ENCODE data around the gene FOXD1. TPM values are rescaled to one million over a fixed set of nuclear protein-coding genes. Genes with fewer than 3 reads are reported as not detected.

FOXD1 gene
- total and polyA plus RNA-seq, 9 of the 15 experiments (the other 6 are each of a cell fraction or from before 2014, with no cell fraction given), result 0.03 to 0.40 (median 0.10) TPM; not detected in 4

- H3K9me3 ChIP-seq (replicated peaks; ENCODE audit: control insufficient read depth, insufficient read depth, low read depth, low read length), result no peaks in the 10 kb centered on the region; the same call in 1 of the 2 replicates
- no peak overlapping the region for H3K4me2 ChIP-seq (ENCODE audit: insufficient read depth, low read length)
- no TSS peak for BruUV-seq (replicated peaks)
- DNase-seq (ENCODE audit: extremely low read depth in 1 of 4, low spot score in 3 of 4), result no peak
- ATAC-seq, result no peak
- POLR2A ChIA-PET, result no interaction called here
- H3K27ac ChIP-seq (ENCODE audit: extremely low read depth, low read depth, low read length), result no peak overlapping the region
- peaks cover 0 to 20% of the 10 kb centered on the region in 2 experiments; a peak in 2 of 5 replicates for H3K4me1 ChIP-seq (replicated peaks in 1 of 2; ENCODE audit: control insufficient read depth in 2 of 2, insufficient read depth in 2 of 2, low read length in 2 of 2)
- CTCF ChIA-PET (ENCODE audit: low intra/inter-chr PET ratio), result no interaction called here
- WGBS (ENCODE audit: insufficient coverage, low coverage, missing lambda C conversion rate), result 0% methylated on average over 1 of the region's 1 CpG
- H3K79me2 ChIP-seq (ENCODE audit: control insufficient read depth, insufficient read depth, low read length), result no peaks in the 10 kb centered on the region
- H3K27me3 ChIP-seq (ENCODE audit: control insufficient read depth in 2 of 2, insufficient read depth in 2 of 2, low read length in 2 of 2), result peaks cover 58 to 59% of the 10 kb centered on the region in 2 experiments
- no peak overlapping the region for H3K9ac ChIP-seq (ENCODE audit: insufficient read depth in 1 of 2, low read depth in 2 of 2, low read length in 2 of 2)
- TF ChIP-seq MYC (IDR thresholded peaks at IDR 0.05; ENCODE audit: low read depth, low read length) (no peak), MYC (CRISPR knock-in tag; IDR thresholded peaks at IDR 0.05; ENCODE audit: borderline replicate concordance, low read depth) (no peak), IRF9 (tag; IDR thresholded peaks at IDR 0.05) (no peak), ZNF24 (IDR thresholded peaks at IDR 0.05) (no peak), NR3C1 (CRISPR knock-in tag; IDR thresholded peaks at IDR 0.05) (no peak), NFRKB (IDR thresholded peaks at IDR 0.05; ENCODE audit: low read depth) (no peak), RBM22 (IDR thresholded peaks at IDR 0.05; ENCODE audit: low read depth, low read length, poor library complexity, severe bottlenecking) (no peak), ATF3 (IDR thresholded peaks at IDR 0.05) (no peak), ATF3 (CRISPR knock-in tag; conservative IDR thresholded peaks at IDR 0.05) (no peak), CBX5 (IDR thresholded peaks at IDR 0.05; ENCODE audit: borderline replicate concordance, low read depth) (no peak), CBX2 (IDR thresholded peaks at IDR 0.05; ENCODE audit: insufficient read depth, low read length, poor library complexity, severe bottlenecking) (no peak), ZBTB7A (IDR thresholded peaks at IDR 0.05; ENCODE audit: borderline replicate concordance, control insufficient read depth, low read depth, low read length) (no peak)
- in situ Hi-C loops (cut with MboI), result no loop called here
- H3K36me3 ChIP-seq (ENCODE audit: control insufficient read depth, insufficient read depth, low read length), result no peaks in the 10 kb centered on the region
- H2AFZ ChIP-seq (ENCODE audit: low read depth, low read length), result no peak overlapping the region
- no peaks in the 10 kb centered on the region for H3K9me1 ChIP-seq (ENCODE audit: control insufficient read depth, insufficient read depth, low read length)
- peaks cover 5% of the 10 kb centered on the region; the same call in 1 of the 2 replicates for H4K20me1 ChIP-seq (replicated peaks; ENCODE audit: control insufficient read depth, insufficient read depth, low read length)
- no peak overlapping the region for H3K4me3 ChIP-seq
- no peak for FAIRE-seq
- intact Hi-C loops (cut with micrococcal nuclease), result no loop called here
Measured at GRCh38 chr5:73440262-73440661, 8.3 kb downstream of the FOXD1 start.

Measured in K562 (cell line).